Measurements from ENCODE around the gene MAP2K2.
A peak's percentile ranks its signal among the peaks of the same experiment; 100 is the strongest.

The MAP2K2 gene

GRCh38 chr19:4059453-4059871, 64.5 kb downstream of the MAP2K2 start (continued):
- TF ChIP-seq ZNF274 (IDR thresholded peaks at IDR 0.05; ENCODE audit: low read length) = no peak
- TF ChIP-seq ZNF274 (tag by site-specific recombination; IDR thresholded peaks at IDR 0.05; ENCODE audit: borderline replicate concordance) = no peak
- no peak for TF ChIP-seq ZNF48 (tag by site-specific recombination; IDR thresholded peaks at IDR 0.05)
- TF ChIP-seq ZSCAN5A (tag by site-specific recombination; IDR thresholded peaks at IDR 0.05) = no peak
- no peak for TF ChIP-seq ZNF394 (tag by site-specific recombination; IDR thresholded peaks at IDR 0.05; ENCODE audit: borderline replicate concordance)
- TF ChIP-seq ZNF514 (tag by site-specific recombination; IDR thresholded peaks at IDR 0.05) = no peak
- no peak for TF ChIP-seq ZNF510 (tag by site-specific recombination; IDR thresholded peaks at IDR 0.05; ENCODE audit: insufficient replicate concordance)
- no peak for TF ChIP-seq ZNF670 (tag by site-specific recombination; IDR thresholded peaks at IDR 0.05; ENCODE audit: low read depth)
- TF ChIP-seq ZNF433 (tag by site-specific recombination; IDR thresholded peaks at IDR 0.05; ENCODE audit: low read depth) = no peak

- peak overlapping the region; percentile 1; the same call in 1 of the 2 replicates for H3K27ac ChIP-seq (ENCODE audit: extremely low read depth, low read depth, low read length)
- ChIA-PET POLR2A (interaction anchor here (2.2 kb wide), 1 partner anchor 73 kb away, joined by 8 read pairs; the partner anchor contains the start of gene EEF2), CTCF (interaction anchor here (0.7 kb wide), 1 partner anchor 514 kb away, joined by 3 read pairs; no protein-coding TSS in a partner anchor)
- 0 out of 2 replicates have a peak, but pooled peaks cover 4% of the 10 kb centered on the region for H3K4me1 ChIP-seq (ENCODE audit: control insufficient read depth, insufficient read depth, low read length)
- no peaks in the 10 kb centered on the region for H3K9me3 ChIP-seq (ENCODE audit: control insufficient read depth, insufficient read depth, low read depth, low read length)
- no peak overlapping the region for H3K4me3 ChIP-seq (ENCODE audit: low read depth, low read length)
- peaks cover 5 to 41% of the 10 kb centered on the region in 2 experiments; a peak in 2 of 3 replicates for H3K36me3 ChIP-seq (ENCODE audit: control insufficient read depth in 2 of 2, insufficient read depth in 1 of 2, low read length in 2 of 2)
- no peak for TF ChIP-seq ELK4 (IDR thresholded peaks at IDR 0.05; ENCODE audit: borderline replicate concordance, low read depth, low read length)
- peak; percentile 17; the same call in 1 of the 2 replicates for TF ChIP-seq GLIS2 (tag by site-specific recombination; IDR thresholded peaks at IDR 0.05)
- TF ChIP-seq PRDM10 (tag by site-specific recombination; IDR thresholded peaks at IDR 0.05) = peak; percentile 22; the same call in 1 of the 2 replicates
- TF ChIP-seq ZNF335 (tag by site-specific recombination; conservative IDR thresholded peaks at IDR 0.05) = 0 out of 2 replicates have a peak, but pooled peaks have one; percentile 9
- no peak for TF ChIP-seq ZBTB21 (tag by site-specific recombination; IDR thresholded peaks at IDR 0.05)
- no peak for TF ChIP-seq FEZF1 (tag by site-specific recombination; IDR thresholded peaks at IDR 0.05)
- no peak for TF ChIP-seq ZNF521 (tag by site-specific recombination; IDR thresholded peaks at IDR 0.05)
- TF ChIP-seq ZNF610 (tag by site-specific recombination; IDR thresholded peaks at IDR 0.05; ENCODE audit: borderline replicate concordance) = no peak
These were observed 65.0 kb downstream of the MAP2K2 start for GRCh38 chr19:4058693-4059452.

Data from HEK293 (cell line).